NCI-H524 (cell line): Measurements from ENCODE around the gene TBC1D32.
"Not testable (repeated sequence)": the region's sequence is repeated elsewhere in the genome, so short reads cannot be mapped to it uniquely, and the experiment has no call there.

Source experiments
- DNase-seq, 2 experiments: peaks; one replicate each; lab custom pipeline; 2025; lab: John Stamatoyannopoulos, UW

The TBC1D32 gene

DNA sequence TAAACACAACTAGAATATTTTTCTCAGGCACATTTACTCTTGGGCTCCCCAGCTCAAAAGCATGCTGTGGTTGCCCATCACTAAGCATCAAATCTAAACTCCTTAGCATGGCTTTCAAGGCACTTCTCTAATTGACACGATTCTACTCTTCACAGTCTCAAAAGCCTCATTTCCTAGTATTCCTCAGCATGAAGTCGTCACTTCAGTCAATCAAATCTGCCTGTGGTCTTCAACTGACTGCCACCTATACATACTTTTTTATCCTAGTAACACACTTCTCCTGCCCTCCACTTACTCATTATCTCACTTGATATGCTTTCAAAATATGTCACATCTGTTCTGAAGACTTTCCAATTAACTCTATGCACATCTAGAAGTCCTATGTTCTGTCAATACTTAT lies 110.3 kb downstream of the TBC1D32 start:
- DNase-seq = peak; percentile 3 to 14

DNA sequence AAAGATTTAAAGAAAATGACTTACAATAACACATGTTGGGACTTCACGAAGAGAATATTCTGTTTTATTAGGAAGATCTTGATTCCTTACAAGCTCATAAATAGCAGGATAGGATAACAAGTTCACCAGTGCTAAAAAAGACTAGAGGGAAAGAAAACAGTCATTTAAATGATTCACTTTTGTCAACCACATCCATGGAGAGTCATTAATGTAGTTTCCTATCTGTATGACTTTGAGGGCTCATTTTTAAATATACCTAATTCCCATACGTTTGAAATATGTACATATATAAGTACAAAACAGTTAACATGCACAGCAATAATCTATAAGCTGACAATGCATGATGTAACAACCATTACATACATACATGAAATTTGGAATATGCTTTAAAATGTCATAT lies 111.1 kb downstream of the TBC1D32 start:
- no peak for DNase-seq

- peak in 1 of 2 experiments; percentile 47 for DNase-seq
Measured at GRCh38 chr6:121222656-121223055, 111.6 kb downstream of the TBC1D32 start.

GRCh38 chr6:121216928-121217327 lies 117.4 kb downstream of the TBC1D32 start:
- DNase-seq = peak; percentile 89 to 97

DNA sequence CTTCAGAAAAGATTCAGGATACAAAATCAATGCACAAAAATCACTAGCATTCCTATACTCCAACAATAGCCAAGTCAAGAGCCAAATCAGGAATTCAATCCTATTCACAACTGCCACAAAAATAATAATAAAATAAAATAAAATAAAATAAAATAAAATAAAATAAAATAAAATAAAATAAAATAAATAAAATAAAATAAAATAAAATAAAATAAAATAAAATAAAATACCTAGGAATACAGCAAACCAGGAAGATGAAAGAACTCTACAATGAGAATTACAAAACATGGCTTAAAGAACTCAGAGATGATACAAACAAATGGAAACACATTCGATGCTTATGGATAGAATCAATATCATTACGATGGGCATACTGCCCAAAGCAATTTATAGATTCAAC lies 120.9 kb downstream of the TBC1D32 start:
- DNase-seq = not testable (repeated sequence)

- no peak for DNase-seq
Measured at GRCh38 chr6:121210943-121211342, 123.3 kb downstream of the TBC1D32 start.

DNA sequence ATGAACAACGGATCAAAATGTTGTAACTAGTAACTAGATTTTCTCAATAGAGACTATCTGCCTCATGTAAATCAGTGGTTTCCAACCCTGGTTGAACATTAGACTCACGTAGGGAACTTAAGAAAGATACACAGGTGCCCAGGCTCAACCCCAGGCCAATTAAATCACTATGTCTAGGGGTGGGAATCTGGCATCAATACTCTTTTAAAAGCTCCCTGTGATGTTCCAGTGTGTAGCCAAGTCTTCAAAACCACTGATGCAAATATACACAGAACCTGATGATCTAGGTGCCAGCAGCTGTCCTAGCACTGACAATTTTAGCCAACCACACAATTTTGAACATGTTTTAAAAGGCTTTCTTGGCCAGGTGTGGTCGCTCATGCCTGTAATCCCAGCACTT lies 128.7 kb downstream of the TBC1D32 start:
- no peak for DNase-seq

DNA sequence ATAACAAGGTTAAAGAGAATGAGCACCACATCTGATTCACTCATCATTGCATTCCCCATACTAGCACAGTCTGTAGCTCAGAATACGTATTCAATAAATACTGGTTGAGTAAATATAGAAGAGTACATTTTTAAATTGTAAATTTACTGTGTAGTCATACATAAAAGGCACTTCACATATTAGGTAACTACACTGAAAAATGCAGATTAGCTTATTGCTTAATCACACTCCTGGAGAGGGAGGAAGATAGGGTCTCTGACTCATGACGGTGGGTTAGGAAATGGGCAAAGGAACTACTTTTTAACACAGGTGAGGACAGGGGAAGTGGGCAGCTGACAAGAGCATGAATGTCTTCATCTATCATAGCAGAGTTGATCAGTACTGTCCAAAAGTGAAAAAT lies 133.2 kb downstream of the TBC1D32 start:
- DNase-seq = no peak

GRCh38 chr6:121196042-121196441 lies 138.2 kb downstream of the TBC1D32 start:
- not testable (repeated sequence) for DNase-seq

DNA sequence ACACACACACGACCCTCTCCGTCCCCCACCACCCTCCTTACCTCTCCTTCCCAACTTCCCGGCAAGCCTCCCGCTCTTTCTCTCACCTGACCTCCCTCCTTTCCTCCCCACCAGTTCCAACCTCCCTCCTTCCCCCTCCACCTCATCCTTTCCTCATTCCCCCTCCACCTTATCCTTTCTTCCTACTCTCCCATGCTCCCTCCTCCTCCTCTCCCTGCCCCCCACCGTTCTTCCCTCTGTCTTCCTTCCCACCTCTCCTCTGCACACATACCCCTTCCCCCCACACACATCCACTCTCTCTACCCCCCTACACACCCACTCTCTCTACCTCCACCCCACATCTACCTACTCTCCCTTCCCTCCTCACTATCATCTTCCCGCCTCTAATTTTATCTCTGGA lies 144.2 kb downstream of the TBC1D32 start:
- no peak for DNase-seq

GRCh38 chr6:121188356-121188755 lies 145.9 kb downstream of the TBC1D32 start:
- no peak for DNase-seq

GRCh38 chr6:121187833-121188200 lies 146.5 kb downstream of the TBC1D32 start:
- DNase-seq = no peak

- DNase-seq = no peak
Measured at GRCh38 chr6:121187200-121187832, 147.0 kb downstream of the TBC1D32 start.

GRCh38 chr6:121183742-121184141 lies 150.5 kb downstream of the TBC1D32 start:
- no peak for DNase-seq

GRCh38 chr6:121175827-121176226 lies 158.5 kb downstream of the TBC1D32 start:
- no peak for DNase-seq

GRCh38 chr6:121172451-121172850 lies 161.8 kb downstream of the TBC1D32 start:
- not testable (repeated sequence) for DNase-seq

DNA sequence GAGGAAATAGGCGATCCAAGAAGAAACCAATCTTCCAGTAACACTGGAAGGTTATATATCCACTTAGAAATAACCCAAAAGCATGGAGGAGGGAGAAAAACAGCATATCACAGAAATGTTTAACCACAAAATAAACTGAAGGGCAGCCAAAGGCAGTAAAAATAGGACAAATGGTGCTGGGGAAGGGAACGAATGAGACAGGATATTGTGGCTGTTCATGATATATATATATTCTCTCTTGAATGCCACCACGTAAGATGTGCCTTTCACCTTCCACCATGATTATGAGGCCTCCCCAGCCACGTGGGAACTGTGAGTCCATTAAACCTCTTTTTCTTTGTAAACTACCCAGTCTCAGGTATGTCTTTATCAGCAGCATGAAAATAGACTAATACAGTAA lies 162.4 kb downstream of the TBC1D32 start:
- DNase-seq = no peak

DNA sequence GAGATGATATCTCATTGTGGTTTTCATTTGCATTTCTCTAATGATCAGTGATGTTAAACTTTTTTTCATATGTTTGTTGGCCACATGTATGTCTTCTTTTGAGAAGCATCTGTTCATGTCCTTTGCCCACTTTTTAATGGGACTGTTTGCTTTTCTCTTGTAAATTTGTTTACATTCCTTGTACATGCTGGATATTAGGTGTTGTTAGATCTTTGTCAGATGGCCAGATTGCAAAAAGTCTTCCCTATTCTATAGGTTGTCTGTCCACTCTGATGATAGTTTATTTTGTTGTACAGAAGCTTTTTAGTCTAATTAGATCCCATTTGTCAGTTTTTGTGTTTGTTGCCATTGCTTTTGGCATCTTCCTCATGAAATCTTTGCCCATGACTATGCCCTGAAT lies 172.4 kb downstream of the TBC1D32 start:
- no peak for DNase-seq

DNA sequence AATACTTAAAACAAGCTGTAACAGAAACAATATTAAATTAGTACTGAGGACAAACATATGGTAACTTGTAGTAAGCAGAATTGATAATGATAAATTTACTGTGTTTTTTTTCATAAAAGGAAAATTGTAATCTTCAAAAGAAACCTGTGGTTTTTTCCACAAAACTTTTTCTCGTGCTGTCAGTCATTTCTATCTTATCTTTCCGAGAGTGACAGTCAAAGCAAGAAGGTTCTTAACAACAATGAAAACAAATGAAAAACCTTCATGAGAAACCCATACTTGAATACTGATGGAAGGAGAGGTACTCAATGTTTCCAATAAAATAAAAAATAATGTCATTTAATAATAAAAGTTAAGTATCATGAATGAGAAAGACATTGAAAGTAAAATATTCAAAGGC lies 174.0 kb downstream of the TBC1D32 start:
- no peak for DNase-seq

- DNase-seq = no peak
Measured at GRCh38 chr6:121158891-121159290, 175.4 kb downstream of the TBC1D32 start.

GRCh38 chr6:121158438-121158837 lies 175.8 kb downstream of the TBC1D32 start:
- DNase-seq = no peak

DNA sequence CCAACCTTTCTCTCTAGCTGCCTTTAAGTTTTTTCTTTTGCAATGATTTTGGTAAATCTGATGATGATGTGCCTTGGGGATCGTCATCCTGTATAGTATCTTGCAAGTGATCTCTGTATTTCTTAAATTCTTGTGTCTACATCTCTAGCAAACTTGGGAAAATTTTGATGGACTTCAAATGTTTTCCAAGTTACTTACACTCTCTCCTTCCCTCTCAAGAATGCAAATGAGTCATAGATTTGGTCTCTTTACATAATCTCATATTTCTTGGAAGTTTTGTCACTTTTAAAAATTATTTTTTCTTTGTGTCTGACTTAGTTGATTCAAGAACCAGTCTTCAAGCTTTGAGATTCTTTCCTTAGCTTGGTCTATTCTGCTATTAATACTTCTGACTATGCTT lies 176.4 kb downstream of the TBC1D32 start:
- no peak for DNase-seq

DNA sequence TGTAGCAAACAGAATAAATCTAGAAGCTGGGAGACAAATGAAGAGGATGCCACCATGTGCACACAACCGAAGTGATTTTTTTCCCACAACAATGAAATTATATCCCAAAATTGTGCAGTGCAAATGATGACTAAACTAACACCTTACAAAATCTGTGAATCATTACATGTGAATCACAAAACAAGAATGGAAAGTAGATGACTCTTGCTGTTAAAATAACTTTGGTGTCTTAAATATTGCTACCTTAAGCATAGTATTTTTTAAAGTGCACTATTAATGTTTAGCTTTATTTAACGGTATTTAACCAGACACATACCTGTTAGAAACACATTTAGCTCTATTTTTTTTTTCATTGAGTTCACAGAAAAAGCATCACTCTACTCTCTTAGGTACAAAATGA lies 190.8 kb downstream of the TBC1D32 start:
- DNase-seq = no peak

- DNase-seq = no peak
Measured at GRCh38 chr6:121142093-121142492, 192.2 kb downstream of the TBC1D32 start.

- peak; percentile 81 to 90 for DNase-seq
Measured at GRCh38 chr6:121135425-121135824, 198.9 kb downstream of the TBC1D32 start.
